Measurements from ENCODE around the gene RPAIN.

Gene RPAIN, protein sequence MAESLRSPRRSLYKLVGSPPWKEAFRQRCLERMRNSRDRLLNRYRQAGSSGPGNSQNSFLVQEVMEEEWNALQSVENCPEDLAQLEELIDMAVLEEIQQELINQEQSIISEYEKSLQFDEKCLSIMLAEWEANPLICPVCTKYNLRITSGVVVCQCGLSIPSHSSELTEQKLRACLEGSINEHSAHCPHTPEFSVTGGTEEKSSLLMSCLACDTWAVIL

GRCh38 chr17:5419959-5420653, at the start of gene RPAIN:
RPAIN (plus strand) TSS chr17:5420182; CDS start chr17:5420211, 29 bp downstream.
- in situ Hi-C loops (cut with MboI; ENCODE audit: low sequenced_read_pairs) = no loop called here

DNA sequence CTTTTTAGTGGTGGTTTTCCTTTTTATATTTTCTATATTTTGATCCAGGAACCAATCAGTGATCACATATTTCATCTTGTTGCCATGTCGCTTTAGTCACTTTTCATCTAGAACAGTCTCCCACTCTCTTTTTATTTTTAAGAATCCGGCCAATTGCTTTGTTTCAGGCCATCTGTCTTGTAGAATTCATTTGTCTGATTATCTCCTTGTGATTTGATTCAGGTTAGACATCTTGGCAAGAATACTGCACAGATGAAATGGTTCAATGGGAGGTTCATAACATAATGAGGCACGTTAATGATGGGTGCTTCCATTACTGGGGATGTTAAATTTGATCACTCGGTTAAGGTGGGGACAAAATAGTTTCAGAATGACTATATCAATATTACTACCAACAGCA, 49.6 kb upstream of the RPAIN start:
- in situ Hi-C loops (cut with MboI; ENCODE audit: low sequenced_read_pairs) = no loop called here

DNA sequence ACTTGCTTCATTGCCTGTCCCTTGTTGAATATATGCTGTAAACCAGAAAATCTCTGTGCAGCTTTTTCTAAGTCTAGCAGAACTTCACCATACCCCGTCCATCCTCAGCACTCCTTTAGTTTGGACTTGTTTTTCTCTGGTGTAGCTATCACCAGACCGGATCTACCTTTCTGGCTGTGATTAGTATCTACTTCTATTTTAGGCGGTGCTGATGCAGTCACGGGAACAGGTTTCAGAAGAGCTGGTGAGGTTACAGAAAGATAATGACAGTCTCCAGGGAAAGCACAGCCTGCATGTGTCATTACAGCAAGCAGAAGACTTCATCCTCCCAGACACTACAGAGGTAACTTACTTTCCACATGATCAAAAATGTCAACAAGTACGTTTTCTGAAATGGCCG, 46.9 kb upstream of the RPAIN start:
- in situ Hi-C loops (cut with MboI; ENCODE audit: low sequenced_read_pairs) = no loop called here

DNA sequence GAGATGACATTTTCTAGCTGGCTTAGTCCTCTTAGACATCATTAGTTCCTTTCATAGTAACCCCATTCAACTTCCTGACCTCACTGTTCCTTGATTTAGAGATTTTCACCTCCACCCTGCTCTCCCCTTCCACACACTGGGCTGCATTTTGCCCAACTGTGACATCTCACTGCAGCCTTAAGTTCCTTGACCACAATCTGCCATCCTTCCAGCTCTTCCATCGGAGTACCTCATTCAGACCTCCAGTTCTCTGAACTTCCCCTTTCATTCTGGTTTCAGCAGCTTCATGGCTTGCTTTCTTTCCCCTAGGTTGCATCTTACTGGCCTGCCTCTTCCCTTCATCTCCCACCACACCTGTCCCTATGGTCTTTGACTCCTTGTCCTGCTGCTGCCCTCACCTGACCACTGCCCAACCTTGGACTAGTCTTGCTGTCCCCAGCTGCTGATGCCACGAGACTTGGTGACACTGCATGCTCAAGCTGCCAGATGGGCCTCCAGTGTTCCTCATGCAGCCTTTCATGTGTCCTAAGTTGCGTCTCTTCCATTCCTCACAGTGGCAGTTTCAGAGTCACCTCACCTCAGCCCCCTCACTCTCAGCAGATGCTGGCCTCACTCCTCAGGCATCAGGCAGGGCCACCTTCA, 41.3 kb upstream of the RPAIN start:
- in situ Hi-C loops (cut with MboI; ENCODE audit: low sequenced_read_pairs) = no loop called here

- in situ Hi-C loops (cut with MboI; ENCODE audit: low sequenced_read_pairs) = no loop called here
Observed at GRCh38 chr17:5379351-5380107, 40.5 kb upstream of the RPAIN start.

DNA sequence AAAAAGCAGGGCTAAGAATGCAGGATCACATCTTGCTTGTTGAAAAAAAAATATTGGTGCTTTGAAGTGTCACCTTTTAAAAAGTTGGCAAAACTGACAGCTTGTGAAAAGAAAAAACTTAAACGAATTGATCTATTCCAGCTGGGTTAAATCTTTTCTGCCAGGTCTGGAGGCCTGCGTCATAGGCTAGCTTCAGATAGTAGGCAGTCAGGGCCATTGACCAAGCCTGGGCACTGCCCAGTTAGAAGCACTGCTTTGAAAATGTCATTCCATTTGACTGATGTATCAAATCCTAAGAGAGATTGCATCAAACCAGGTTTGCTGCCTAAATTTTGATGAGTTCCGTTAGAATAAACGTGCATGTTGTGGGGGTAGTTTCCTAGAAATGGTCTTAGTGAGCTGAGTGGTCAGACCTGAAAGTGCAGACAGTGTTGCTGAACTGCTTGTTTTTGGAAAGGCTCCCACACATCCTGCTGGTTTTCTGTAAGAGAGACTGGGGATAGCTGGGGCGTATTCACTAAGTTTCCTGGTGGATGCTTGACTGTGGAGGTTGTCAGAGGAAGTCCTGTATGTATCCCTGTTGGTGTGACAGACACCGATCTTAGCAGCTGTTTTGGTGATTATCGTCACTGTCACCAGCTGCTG, 39.4 kb upstream of the RPAIN start:
- in situ Hi-C loops (cut with MboI; ENCODE audit: low sequenced_read_pairs) = no loop called here

GRCh38 chr17:5381542-5381941, 38.4 kb upstream of the RPAIN start:
- in situ Hi-C loops (cut with MboI; ENCODE audit: low sequenced_read_pairs) = no loop called here

DNA sequence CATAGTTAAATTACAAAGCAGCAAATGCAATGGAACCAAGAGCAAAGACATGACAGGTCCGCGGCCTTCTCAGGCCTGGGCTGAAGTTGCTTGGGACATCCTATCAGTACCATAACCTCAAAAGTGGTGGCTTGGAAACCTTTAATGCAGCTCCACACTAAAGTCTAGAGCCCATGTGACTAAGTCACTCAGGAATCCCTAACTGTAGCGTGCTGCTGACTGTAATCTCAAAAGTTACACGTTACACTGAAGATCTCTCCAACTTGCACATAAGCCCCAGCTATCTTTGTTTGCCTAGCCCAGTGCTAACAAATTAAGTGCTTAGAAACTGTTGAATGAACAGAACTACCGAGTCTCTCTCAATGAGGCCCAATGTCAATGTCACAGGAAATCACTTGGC, 28.3 kb upstream of the RPAIN start:
- in situ Hi-C loops (cut with MboI; ENCODE audit: low sequenced_read_pairs) = no loop called here

DNA sequence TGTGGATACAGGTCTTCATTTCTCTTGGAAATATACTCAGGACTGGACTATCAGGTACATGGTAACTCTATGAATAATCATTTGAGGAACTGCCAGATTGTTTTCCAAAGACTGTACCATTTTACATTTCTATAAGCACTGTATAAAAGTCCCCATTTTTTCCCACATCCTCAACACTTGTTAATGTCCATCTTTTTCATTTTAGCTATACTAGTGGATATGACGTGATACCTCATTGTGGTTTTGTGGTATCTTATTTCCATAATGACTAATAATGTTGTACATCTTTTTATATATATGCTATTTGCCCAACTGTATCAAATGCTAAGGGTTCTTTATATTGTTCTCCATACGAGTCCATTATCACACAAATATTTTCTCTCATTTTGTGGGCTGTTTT, 23.4 kb upstream of the RPAIN start:
- in situ Hi-C loops (cut with MboI; ENCODE audit: low sequenced_read_pairs) = no loop called here

- in situ Hi-C loops (cut with MboI; ENCODE audit: low sequenced_read_pairs) = no loop called here
Observed at GRCh38 chr17:5399767-5400166, 20.2 kb upstream of the RPAIN start.

DNA sequence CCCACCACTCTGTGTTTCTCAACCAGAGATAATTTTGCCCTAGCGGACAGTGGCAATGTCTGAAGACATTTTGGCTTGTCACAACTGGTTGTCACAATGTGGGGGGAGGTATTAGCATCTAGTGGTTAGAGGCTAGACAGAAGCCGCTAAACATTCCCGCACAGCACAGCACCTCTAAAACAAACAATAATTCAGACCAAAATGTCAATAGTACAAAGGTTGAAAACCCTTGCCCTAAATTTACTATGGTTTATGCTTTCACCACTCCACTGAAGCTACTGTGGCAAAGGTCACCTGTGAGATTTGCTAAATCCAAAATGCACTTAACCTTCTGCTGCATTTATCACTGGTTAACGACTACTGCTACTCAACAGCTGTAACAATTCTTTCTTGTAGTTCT, 14.6 kb upstream of the RPAIN start:
- in situ Hi-C loops (cut with MboI; ENCODE audit: low sequenced_read_pairs) = no loop called here

DNA sequence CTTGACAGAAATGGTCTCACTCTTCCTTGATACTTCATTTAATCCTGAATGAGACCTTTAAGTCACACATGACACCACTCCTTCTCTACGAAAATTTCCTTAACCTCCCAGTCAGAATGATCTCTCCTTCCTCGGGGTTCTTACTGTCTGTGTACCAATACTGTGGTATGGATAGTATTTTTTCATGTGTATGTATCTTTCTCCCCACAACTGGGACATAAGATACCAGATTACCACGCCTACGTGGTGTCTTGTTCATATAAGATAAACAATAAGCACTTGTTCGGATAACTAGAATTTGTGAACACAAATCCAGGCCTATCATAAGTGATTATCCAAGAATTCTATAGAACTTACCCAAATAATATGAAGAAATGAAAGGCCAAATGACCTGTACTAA, 11.8 kb upstream of the RPAIN start:
- in situ Hi-C loops (cut with MboI; ENCODE audit: low sequenced_read_pairs) = no loop called here

DNA sequence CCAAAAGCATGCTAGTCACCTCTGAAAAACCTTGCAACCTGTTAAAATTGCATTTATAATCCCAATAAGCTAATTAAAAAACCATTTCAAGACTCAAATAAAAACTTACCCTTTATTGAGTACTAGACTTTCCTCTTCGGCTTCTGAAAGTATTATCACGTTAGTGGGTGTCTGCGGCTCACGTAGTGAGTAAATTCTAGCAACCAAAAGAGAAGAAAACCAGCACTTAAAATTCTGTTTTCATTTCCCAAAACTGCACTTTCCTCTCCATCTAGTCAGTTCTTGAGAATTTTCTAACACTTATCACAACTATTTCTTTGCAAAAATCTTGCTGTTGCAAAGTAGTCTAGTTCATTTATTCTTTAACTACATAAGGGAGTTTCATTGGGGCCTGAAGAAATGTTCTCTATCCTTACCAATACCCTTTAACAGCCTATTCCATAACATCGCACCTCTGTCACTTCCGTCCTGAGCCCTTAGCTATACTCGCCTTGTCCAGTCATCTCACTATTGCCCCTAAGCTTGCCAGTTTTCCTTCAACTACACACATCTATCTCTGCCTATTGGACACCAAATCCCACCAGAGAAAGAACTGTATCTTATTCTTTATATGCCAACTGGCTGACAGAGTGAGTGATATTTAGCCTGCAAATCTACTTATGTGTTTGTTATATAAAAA, 9.2 kb upstream of the RPAIN start:
- in situ Hi-C loops (cut with MboI; ENCODE audit: low sequenced_read_pairs) = no loop called here

DNA sequence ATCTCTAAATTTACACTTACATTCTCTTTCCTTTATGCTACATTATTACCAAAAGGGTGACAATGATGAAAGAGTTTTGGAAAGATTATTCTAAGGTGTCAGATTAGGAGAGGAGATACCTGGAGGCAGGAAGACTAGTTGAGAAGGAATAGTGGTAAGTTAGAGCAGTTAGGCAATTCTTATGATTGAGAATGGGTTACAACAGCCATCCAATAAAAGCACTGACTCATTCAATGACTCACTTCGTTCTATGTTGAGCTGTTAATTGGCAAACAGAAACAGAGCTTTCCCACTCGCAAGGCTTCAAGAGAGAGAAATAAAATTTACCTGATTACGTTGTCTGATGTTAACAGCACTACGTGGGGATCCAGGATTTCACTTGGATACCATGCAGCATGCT, 6.3 kb upstream of the RPAIN start:
- in situ Hi-C loops (cut with MboI; ENCODE audit: low sequenced_read_pairs) = no loop called here

GRCh38 chr17:5416901-5417300, 3.1 kb upstream of the RPAIN start:
- in situ Hi-C loops (cut with MboI; ENCODE audit: low sequenced_read_pairs) = no loop called here

DNA sequence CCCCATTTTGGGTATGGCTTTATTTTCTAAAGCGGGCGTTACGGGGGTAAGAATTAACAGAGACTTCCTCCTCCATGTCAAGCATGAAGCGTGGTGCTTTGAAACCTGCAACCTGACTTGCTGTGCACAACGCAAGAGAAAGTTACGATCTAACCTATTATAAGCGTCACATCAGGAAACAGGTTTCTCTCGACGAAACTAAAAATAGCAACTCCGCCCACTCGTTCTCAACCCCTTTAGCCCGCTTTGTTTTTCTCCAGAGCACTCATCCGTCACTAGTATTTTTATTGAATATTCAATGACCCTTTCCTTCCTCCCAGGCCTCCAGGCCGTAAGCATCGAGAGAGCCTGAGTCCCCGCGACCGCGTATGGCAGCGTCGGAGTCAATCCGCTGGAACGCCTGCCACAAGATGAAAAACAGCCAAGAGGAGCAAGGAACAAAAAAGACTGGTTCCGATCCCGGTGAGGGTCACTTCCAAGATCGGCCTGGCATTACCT, 1.1 kb upstream of the RPAIN start:
- in situ Hi-C loops (cut with MboI; ENCODE audit: low sequenced_read_pairs) = no loop called here

GRCh38 chr17:5419356-5419958, 525 bp upstream of the RPAIN start, which contains the start of gene NUP88:
NUP88 (minus strand) TSS chr17:5419662; CDS start chr17:5419650, 12 bp downstream.
- in situ Hi-C loops (cut with MboI; ENCODE audit: low sequenced_read_pairs) = no loop called here

- in situ Hi-C loops (cut with MboI; ENCODE audit: low sequenced_read_pairs) = no loop called here
Observed at GRCh38 chr17:5422505-5422904, 2.5 kb downstream of the RPAIN start.

GRCh38 chr17:5424909-5425308, 4.9 kb downstream of the RPAIN start:
- in situ Hi-C loops (cut with MboI; ENCODE audit: low sequenced_read_pairs) = no loop called here

DNA sequence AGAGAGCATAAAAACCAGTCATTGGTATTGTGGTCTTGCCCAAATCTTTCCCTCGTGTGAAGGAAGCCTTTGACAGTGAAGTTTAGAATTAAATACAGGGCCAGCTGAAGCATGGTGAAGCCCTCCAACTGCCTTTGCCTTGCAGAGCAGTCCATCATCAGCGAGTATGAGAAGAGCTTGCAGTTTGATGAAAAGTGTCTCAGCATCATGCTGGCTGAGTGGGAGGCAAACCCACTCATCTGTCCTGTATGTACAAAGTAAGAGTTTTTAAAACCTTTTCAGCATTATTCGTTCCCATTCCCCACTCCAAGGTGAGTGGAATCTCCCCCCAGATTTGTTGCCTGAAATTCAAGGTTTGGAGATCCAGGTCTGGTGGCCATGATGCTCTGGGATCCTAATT, 5.8 kb downstream of the RPAIN start:
- in situ Hi-C loops (cut with MboI; ENCODE audit: low sequenced_read_pairs) = no loop called here

All from HL-60/S4 treated with retinoic acid at 250 ng/mL for 4 days and 3 days (cell line).